ENCODE data around the gene GGA3.
A peak's percentile ranks its signal among the peaks of the same experiment; 100 is the strongest.

GGA3 gene

GRCh38 chr17:75199886-75200618, 61.4 kb downstream of the GGA3 start:
- Histone ChIP-seq H3K18ac (ENCODE audit: low read length) (no peak overlapping the region), H2AK5ac (ENCODE audit: low read length) (no peak overlapping the region), H3K27ac (ENCODE audit: low read depth, low read length) (no peak overlapping the region), H3K36me3 (ENCODE audit: control insufficient read depth, insufficient read depth, low read length) (no peaks in the 10 kb centered on the region), H2BK15ac (replicated peaks; ENCODE audit: low read depth) (no peak overlapping the region), H4K8ac (ENCODE audit: low read depth, low read length) (no peak overlapping the region), H3K27me3 (ENCODE audit: insufficient read depth, low read length, poor library complexity) (no peaks in the 10 kb centered on the region), H3K4me2 (ENCODE audit: low read length) (no peak overlapping the region), H3K79me2 (ENCODE audit: control insufficient read depth, insufficient read depth, low read length) (no peaks in the 10 kb centered on the region), H3K79me1 (ENCODE audit: low read length) (no peaks in the 10 kb centered on the region), H3K23ac (ENCODE audit: low read length) (no peak overlapping the region), H3K4me1 (ENCODE audit: control insufficient read depth, low read depth, low read length) (no peaks in the 10 kb centered on the region), H3K4ac (ENCODE audit: low read depth, low read length) (no peak overlapping the region), H3K56ac (ENCODE audit: low read length) (no peak overlapping the region), H2BK5ac (ENCODE audit: low read length) (no peak overlapping the region), H3K9ac (ENCODE audit: low read length) (no peak overlapping the region), H2BK120ac (ENCODE audit: low read depth, low read length) (no peak overlapping the region), H3K4me3 (ENCODE audit: low read length) (no peak overlapping the region), H4K5ac (ENCODE audit: low read length) (no peak overlapping the region)
- no peak for DNase-seq
- no CpG with 5 or more reads among the region's 6 CpGs for WGBS (ENCODE audit: extremely low coverage, insufficient coverage, low lambda C conversion rate)

GRCh38 chr17:75194879-75195278, 66.5 kb downstream of the GGA3 start:
- no peak overlapping the region for H3K4me2 ChIP-seq (ENCODE audit: low read length)
- H2AK5ac ChIP-seq (ENCODE audit: low read length), result no peak overlapping the region
- no peak overlapping the region for H3K23ac ChIP-seq (ENCODE audit: low read length)
- H3K56ac ChIP-seq (ENCODE audit: low read length), result no peak overlapping the region
- H3K4ac ChIP-seq (ENCODE audit: low read depth, low read length), result no peak overlapping the region
- no peak overlapping the region for H2BK15ac ChIP-seq (replicated peaks; ENCODE audit: low read depth)
- no peaks in the 10 kb centered on the region for H3K79me2 ChIP-seq (ENCODE audit: control insufficient read depth, insufficient read depth, low read length)
- H3K36me3 ChIP-seq (ENCODE audit: control insufficient read depth, insufficient read depth, low read length), result no peaks in the 10 kb centered on the region
- H3K4me1 ChIP-seq (ENCODE audit: control insufficient read depth, low read depth, low read length), result no peaks in the 10 kb centered on the region
- H4K8ac ChIP-seq (ENCODE audit: low read depth, low read length), result no peak overlapping the region
- no CpG with 5 or more reads among the region's 5 CpGs for WGBS (ENCODE audit: extremely low coverage, insufficient coverage, low lambda C conversion rate)
- no peak overlapping the region for H3K18ac ChIP-seq (ENCODE audit: low read length)
- no peak overlapping the region for H3K27ac ChIP-seq (ENCODE audit: low read depth, low read length)
- no peak overlapping the region for H2BK120ac ChIP-seq (ENCODE audit: low read depth, low read length)
- no peak overlapping the region for H3K9ac ChIP-seq (ENCODE audit: low read length)
- no peak for DNase-seq
- H2BK5ac ChIP-seq (ENCODE audit: low read length), result no peak overlapping the region
- no peak overlapping the region for H3K4me3 ChIP-seq (ENCODE audit: low read length)
- no peaks in the 10 kb centered on the region for H3K27me3 ChIP-seq (ENCODE audit: insufficient read depth, low read length, poor library complexity)
- H3K79me1 ChIP-seq (ENCODE audit: low read length), result no peaks in the 10 kb centered on the region
- no peak overlapping the region for H4K5ac ChIP-seq (ENCODE audit: low read length)

- H3K4ac ChIP-seq (ENCODE audit: low read depth, low read length), result no peak overlapping the region
- DNase-seq, result peak; percentile 46
- H3K27me3 ChIP-seq (ENCODE audit: insufficient read depth, low read length, poor library complexity), result no peaks in the 10 kb centered on the region
- H2BK120ac ChIP-seq (ENCODE audit: low read depth, low read length), result no peak overlapping the region
- no peak overlapping the region for H3K23ac ChIP-seq (ENCODE audit: low read length)
- WGBS (ENCODE audit: extremely low coverage, insufficient coverage, low lambda C conversion rate), result no CpG with 5 or more reads among the region's 4 CpGs
- H3K4me3 ChIP-seq (ENCODE audit: low read length), result no peak overlapping the region
- H2BK15ac ChIP-seq (replicated peaks; ENCODE audit: low read depth), result no peak overlapping the region
- H3K9ac ChIP-seq (ENCODE audit: low read length), result no peak overlapping the region
- H4K8ac ChIP-seq (ENCODE audit: low read depth, low read length), result no peak overlapping the region
- no peaks in the 10 kb centered on the region for H3K36me3 ChIP-seq (ENCODE audit: control insufficient read depth, insufficient read depth, low read length)
- no peak overlapping the region for H2AK5ac ChIP-seq (ENCODE audit: low read length)
- H3K79me2 ChIP-seq (ENCODE audit: control insufficient read depth, insufficient read depth, low read length), result no peaks in the 10 kb centered on the region
- H3K79me1 ChIP-seq (ENCODE audit: low read length), result no peaks in the 10 kb centered on the region
- H3K27ac ChIP-seq (ENCODE audit: low read depth, low read length), result no peak overlapping the region
- H3K4me2 ChIP-seq (ENCODE audit: low read length), result no peak overlapping the region
- no peaks in the 10 kb centered on the region for H3K4me1 ChIP-seq (ENCODE audit: control insufficient read depth, low read depth, low read length)
- H3K18ac ChIP-seq (ENCODE audit: low read length), result no peak overlapping the region
- no peak overlapping the region for H3K56ac ChIP-seq (ENCODE audit: low read length)
- H2BK5ac ChIP-seq (ENCODE audit: low read length), result no peak overlapping the region
- H4K5ac ChIP-seq (ENCODE audit: low read length), result no peak overlapping the region
Observed at GRCh38 chr17:75191584-75191983, 69.8 kb downstream of the GGA3 start.

DNA sequence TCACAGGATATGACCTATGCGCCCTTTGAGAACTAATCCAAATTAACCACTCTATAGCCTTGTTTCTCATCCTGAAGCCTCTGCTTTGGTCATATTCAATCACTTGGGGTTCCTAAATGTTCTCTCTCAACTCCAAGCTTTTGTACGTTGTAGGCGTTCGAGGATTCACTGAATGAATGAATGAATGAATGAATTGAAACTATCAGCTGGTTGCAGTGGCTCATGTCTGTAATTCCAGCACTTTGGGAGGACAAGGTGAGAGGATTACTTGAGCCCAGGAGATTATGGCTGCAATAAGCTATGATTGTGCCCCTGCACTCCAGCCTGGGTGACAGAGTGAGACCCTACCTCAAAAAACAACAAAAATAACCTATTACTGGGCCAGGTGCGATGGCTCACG, 72.8 kb downstream of the GGA3 start:
- no peak overlapping the region for H2BK120ac ChIP-seq (ENCODE audit: low read depth, low read length)
- no peak overlapping the region for H2BK15ac ChIP-seq (replicated peaks; ENCODE audit: low read depth)
- no peaks in the 10 kb centered on the region for H3K4me1 ChIP-seq (ENCODE audit: control insufficient read depth, low read depth, low read length)
- H3K4me2 ChIP-seq (ENCODE audit: low read length), result no peak overlapping the region
- H3K9ac ChIP-seq (ENCODE audit: low read length), result no peak overlapping the region
- no peak overlapping the region for H4K5ac ChIP-seq (ENCODE audit: low read length)
- no peak overlapping the region for H3K23ac ChIP-seq (ENCODE audit: low read length)
- no CpG with 5 or more reads among the region's 6 CpGs for WGBS (ENCODE audit: extremely low coverage, insufficient coverage, low lambda C conversion rate)
- no peaks in the 10 kb centered on the region for H3K79me2 ChIP-seq (ENCODE audit: control insufficient read depth, insufficient read depth, low read length)
- no peak for DNase-seq
- no peaks in the 10 kb centered on the region for H3K27me3 ChIP-seq (ENCODE audit: insufficient read depth, low read length, poor library complexity)
- H3K4me3 ChIP-seq (ENCODE audit: low read length), result no peak overlapping the region
- no peaks in the 10 kb centered on the region for H3K79me1 ChIP-seq (ENCODE audit: low read length)
- H3K4ac ChIP-seq (ENCODE audit: low read depth, low read length), result no peak overlapping the region
- no peak overlapping the region for H4K8ac ChIP-seq (ENCODE audit: low read depth, low read length)
- H2BK5ac ChIP-seq (ENCODE audit: low read length), result no peak overlapping the region
- no peak overlapping the region for H3K18ac ChIP-seq (ENCODE audit: low read length)
- H3K56ac ChIP-seq (ENCODE audit: low read length), result no peak overlapping the region
- no peak overlapping the region for H2AK5ac ChIP-seq (ENCODE audit: low read length)
- no peaks in the 10 kb centered on the region for H3K36me3 ChIP-seq (ENCODE audit: control insufficient read depth, insufficient read depth, low read length)
- H3K27ac ChIP-seq (ENCODE audit: low read depth, low read length), result no peak overlapping the region
